Naive thymus-derived CD4-positive, alpha-beta T cell (primary cell): ENCODE measurements around the gene ACER2. TPM values are rescaled to one million over a fixed set of nuclear protein-coding genes. Genes with fewer than 3 reads are reported as not detected.
"Not testable (repeated sequence)": the region's sequence is repeated elsewhere in the genome, so short reads cannot be mapped to it uniquely, and the experiment has no call there.

ENCODE experiments used
- ATAC-seq: fragments of 150-1000 bp; cut with Tn5 transposase; 2 replicates; pipeline ENCODE4 v1.10.0; 2021; ENCODE audit warnings: mild to moderate bottlenecking, moderate library complexity
- CTCF ChIA-PET: fragments of 350-600 bp; sonication (Branson Sonifier 250); formaldehyde crosslinking; loops from one replicate; lab custom pipeline; 2021; ENCODE audit warnings: antibody characterized with exemption; lab: Charles Lee
- POLR2A ChIA-PET: fragments of 350-600 bp; sonication (Branson Sonifier 250); formaldehyde crosslinking; loops from one replicate; lab custom pipeline; 2021; ENCODE audit warnings: antibody characterized with exemption, inconsistent platforms; lab: Charles Lee
- DNase-seq, 9 donors: peaks; one replicate each; pipeline versions ENCODE4 v3.0.0 to v3.0.0-alpha.2; 2020 to 2022; ENCODE audit warnings: mixed read lengths in 1 of 9
- H3K27ac ChIP-seq: one replicate; pipeline ENCODE4 v1.7.0; 2013; ENCODE audit warnings: mild to moderate bottlenecking, low read depth, low read length, moderate library complexity
- H3K27me3 ChIP-seq, 2 donors: one replicate each; pipeline ENCODE4 v1.7.0; 2013; ENCODE audit warnings: low read length in 2 of 2, mild to moderate bottlenecking in 2 of 2, moderate library complexity in 2 of 2; ENCODE audit not compliant: control insufficient read depth in 2 of 2, insufficient read depth in 2 of 2
- H3K36me3 ChIP-seq, 3 experiments: 1 replicate in 2 of 3; 2 replicates in 1 of 3; pipeline ENCODE4 v1.7.0; 2013; ENCODE audit warnings: low read length in 3 of 3, mild to moderate bottlenecking in 3 of 3, moderate library complexity in 1 of 3; ENCODE audit not compliant: insufficient read depth in 3 of 3, control insufficient read depth in 2 of 3
- H3K4me1 ChIP-seq, 2 donors: one replicate each; pipeline ENCODE4 v1.7.0; 2013; ENCODE audit warnings: low read length in 2 of 2, mild to moderate bottlenecking in 2 of 2, moderate library complexity in 1 of 2; ENCODE audit not compliant: control insufficient read depth in 2 of 2, insufficient read depth in 2 of 2
- H3K4me3 ChIP-seq: 2 replicates; pipeline ENCODE4 v1.7.0; 2013; ENCODE audit warnings: mild to moderate bottlenecking, low read length
- H3K9me3 ChIP-seq, 3 experiments: 1 replicate in 2 of 3; 2 replicates in 1 of 3; pipeline ENCODE4 v1.7.0; 2013; ENCODE audit warnings: low read length in 3 of 3; ENCODE audit not compliant: control insufficient read depth in 2 of 3
- H3K27ac Mint-ChIP-seq, 9 donors: one replicate each; pipeline ENCODE4 v1.8.0; 2020 to 2022; ENCODE audit warnings: mixed read lengths in 9 of 9, mild to moderate bottlenecking in 8 of 9, moderate library complexity in 5 of 9, inconsistent platforms in 2 of 9
- H3K27me3 Mint-ChIP-seq, 5 donors: one replicate each; pipeline ENCODE4 v1.8.0; 2021 to 2022; ENCODE audit warnings: mixed read lengths in 5 of 5, mild to moderate bottlenecking in 1 of 5
- H3K36me3 Mint-ChIP-seq, 5 donors: one replicate each; pipeline ENCODE4 v1.8.0; 2020 to 2022; ENCODE audit warnings: mixed read lengths in 5 of 5, mild to moderate bottlenecking in 3 of 5, inconsistent platforms in 1 of 5
- H3K4me1 Mint-ChIP-seq, 7 donors: one replicate each; pipeline ENCODE4 v1.8.0; 2020 to 2022; ENCODE audit warnings: mixed read lengths in 7 of 7, mild to moderate bottlenecking in 3 of 7, inconsistent platforms in 1 of 7
- H3K4me3 Mint-ChIP-seq, 10 donors: one replicate each; pipeline ENCODE4 v1.8.0; 2020 to 2022; ENCODE audit warnings: mild to moderate bottlenecking in 10 of 10, mixed read lengths in 10 of 10, moderate library complexity in 6 of 10, inconsistent platforms in 2 of 10
- H3K9me3 Mint-ChIP-seq, 11 donors: one replicate each; pipeline ENCODE4 v1.8.0; 2020 to 2022; ENCODE audit warnings: mixed read lengths in 11 of 11, mild to moderate bottlenecking in 4 of 11, inconsistent platforms in 1 of 11, moderate library complexity in 1 of 11
- intact Hi-C, 2 donors: fragments of 100-400 bp; cut with micrococcal nuclease; formaldehyde crosslinking; loops; one replicate each; pipeline ENCODE4 v1.15.1; 2023
- polyA plus RNA-seq, 2 donors: library from polyadenylated mRNA; unstranded; fragments of 300-500 nt; fragmentation: Illumina TruSeq; gene quantifications; one replicate each; pipeline ENCODE4 v1.2.3, GENCODE V29; 2021
- total RNA-seq, 6 experiments: library from RNA in 5 of 6; stranded (reverse) in 5 of 6; gene quantifications; 1 replicate in 5 of 6; 2 replicates in 1 of 6; pipeline ENCODE4 v1.2.3 and lab custom pipeline; 2021 to 2026

Gene ACER2
- total and polyA plus RNA-seq, 7 experiments from 2014 or later = 0.31 to 5.7 (median 2.5) TPM

- Mint-ChIP-seq H3K27ac (peak overlapping the region in 5 of 9 donors; percentile 41 to 100 (median 98)), H3K9me3 (peaks cover 0 to 8% (median 0%) of the 10 kb centered on the region in 11 donors), H3K4me3 (peak overlapping the region in 3 of 10 donors; percentile 20 to 92 (median 48)), H3K27me3 (no peaks in the 10 kb centered on the region), H3K4me1 (peaks cover 26 to 44% (median 39%) of the 10 kb centered on the region in 7 donors), H3K36me3 (peaks cover 0 to 41% (median 20%) of the 10 kb centered on the region in 5 donors)
- peaks cover 13 to 24% of the 10 kb centered on the region in 2 donors for H3K4me1 ChIP-seq
- no peak overlapping the region for H3K4me3 ChIP-seq
- no peaks in the 10 kb centered on the region for H3K9me3 ChIP-seq
- DNase-seq = no peak
- intact Hi-C loops = loop anchor here in 1 of 2 donors (2.0 kb wide), 1 partner anchor 83 kb away; no protein-coding TSS in a partner anchor
- no peak for ATAC-seq
- no peak overlapping the region for H3K27ac ChIP-seq
- no peaks in the 10 kb centered on the region for H3K27me3 ChIP-seq
- peaks cover 13 to 23% (median 16%) of the 10 kb centered on the region in 3 experiments for H3K36me3 ChIP-seq
- POLR2A ChIA-PET = interaction anchor here (0.9 kb wide), 1 partner anchor 17 kb away, joined by 3 read pairs; no protein-coding TSS in a partner anchor
- CTCF ChIA-PET = no interaction called here
Observed at GRCh38 chr9:19381656-19382055, 27.2 kb upstream of the ACER2 start.

- DNase-seq, H3K27me3 ChIP-seq, H3K36me3 Mint-ChIP-seq, H3K4me1 ChIP-seq, H3K9me3 ChIP-seq, H3K27ac ChIP-seq, H3K9me3 Mint-ChIP-seq, H3K36me3 ChIP-seq, CTCF ChIA-PET, intact Hi-C loops, H3K4me3 Mint-ChIP-seq, H3K27ac Mint-ChIP-seq, ATAC-seq, H3K4me3 ChIP-seq: not testable (repeated sequence)
- POLR2A ChIA-PET = interaction anchor here (0.7 kb wide), 1 partner anchor 1685 kb away, joined by 3 read pairs; no protein-coding TSS in a partner anchor
- H3K27me3 Mint-ChIP-seq = peaks cover 10 to 18% (median 15%) of the 10 kb centered on the region in 5 donors
- peaks cover 1 to 14% (median 11%) of the 10 kb centered on the region in 7 donors for H3K4me1 Mint-ChIP-seq
Observed at GRCh38 chr9:19385212-19385611, 23.6 kb upstream of the ACER2 start.

- POLR2A ChIA-PET = no interaction called here
- H3K4me3 ChIP-seq = no peak overlapping the region
- intact Hi-C loops = no loop called here
- CTCF ChIA-PET = interaction anchor here (0.8 kb wide), 1 partner anchor 140 kb away, joined by 5 read pairs; no protein-coding TSS in a partner anchor
- no peaks in the 10 kb centered on the region for H3K36me3 ChIP-seq
- no peak overlapping the region for H3K4me3 Mint-ChIP-seq
- H3K9me3 ChIP-seq = no peaks in the 10 kb centered on the region
- DNase-seq (no peak), ATAC-seq (no peak)
- peaks cover 1 to 9% (median 5%) of the 10 kb centered on the region in 7 donors for H3K4me1 Mint-ChIP-seq
- peaks cover 10 to 19% (median 19%) of the 10 kb centered on the region in 5 donors for H3K27me3 Mint-ChIP-seq
- no peaks in the 10 kb centered on the region for H3K27me3 ChIP-seq
- peaks cover 0 to 5% (median 0%) of the 10 kb centered on the region in 11 donors for H3K9me3 Mint-ChIP-seq
- peaks cover 0 to 5% (median 0%) of the 10 kb centered on the region in 5 donors for H3K36me3 Mint-ChIP-seq
- no peak overlapping the region for H3K27ac Mint-ChIP-seq
- H3K27ac ChIP-seq = no peak overlapping the region
- peaks cover 0 to 2% of the 10 kb centered on the region in 2 donors for H3K4me1 ChIP-seq
Observed at GRCh38 chr9:19385786-19386501, 22.9 kb upstream of the ACER2 start.

- Histone ChIP-seq H3K4me3 (no peak overlapping the region), H3K9me3 (no peaks in the 10 kb centered on the region), H3K4me1 (no peaks in the 10 kb centered on the region), H3K27me3 (no peaks in the 10 kb centered on the region), H3K27ac (no peak overlapping the region), H3K36me3 (no peaks in the 10 kb centered on the region)
- H3K4me3 Mint-ChIP-seq = no peak overlapping the region
- no peak overlapping the region for H3K27ac Mint-ChIP-seq
- peaks cover 10 to 22% (median 19%) of the 10 kb centered on the region in 5 donors for H3K27me3 Mint-ChIP-seq
- DNase-seq = no peak
- H3K9me3 Mint-ChIP-seq = peaks cover 0 to 4% (median 0%) of the 10 kb centered on the region in 11 donors
- peaks cover 0 to 3% (median 0%) of the 10 kb centered on the region in 5 donors for H3K36me3 Mint-ChIP-seq
- no peak for ATAC-seq
- peaks cover 0 to 5% (median 0%) of the 10 kb centered on the region in 7 donors for H3K4me1 Mint-ChIP-seq
- ChIA-PET POLR2A (no interaction called here), CTCF (interaction anchor here (0.8 kb wide), 1 partner anchor 141 kb away, joined by 5 read pairs; no protein-coding TSS in a partner anchor)
- intact Hi-C loops = no loop called here
Observed at GRCh38 chr9:19386502-19387044, 22.2 kb upstream of the ACER2 start.

GRCh38 chr9:19387317-19387716 lies 21.5 kb upstream of the ACER2 start:
- no peaks in the 10 kb centered on the region for H3K27me3 ChIP-seq
- no peak for DNase-seq
- intact Hi-C loops = no loop called here
- Mint-ChIP-seq H3K36me3 (peaks cover 0 to 3% (median 0%) of the 10 kb centered on the region in 5 donors), H3K4me1 (peaks cover 0 to 2% (median 0%) of the 10 kb centered on the region in 7 donors), H3K9me3 (peaks cover 0 to 4% (median 0%) of the 10 kb centered on the region in 11 donors), H3K27ac (no peak overlapping the region), H3K4me3 (no peak overlapping the region), H3K27me3 (peaks cover 10 to 22% (median 19%) of the 10 kb centered on the region in 5 donors)
- H3K9me3 ChIP-seq = no peaks in the 10 kb centered on the region
- H3K27ac ChIP-seq = no peak overlapping the region
- ChIA-PET CTCF (no interaction called here), POLR2A (no interaction called here)
- H3K36me3 ChIP-seq = no peaks in the 10 kb centered on the region
- H3K4me3 ChIP-seq = no peak overlapping the region
- no peak for ATAC-seq
- no peaks in the 10 kb centered on the region for H3K4me1 ChIP-seq

- intact Hi-C loops, H3K9me3 Mint-ChIP-seq, H3K27ac ChIP-seq, H3K27me3 ChIP-seq, ATAC-seq, H3K4me1 Mint-ChIP-seq, H3K4me3 ChIP-seq, DNase-seq, H3K4me3 Mint-ChIP-seq, H3K36me3 Mint-ChIP-seq, CTCF ChIA-PET, H3K36me3 ChIP-seq, H3K9me3 ChIP-seq, H3K27ac Mint-ChIP-seq, H3K4me1 ChIP-seq: not testable (repeated sequence)
- POLR2A ChIA-PET = interaction anchor here (1.4 kb wide), 1 partner anchor 10 kb away, joined by 4 read pairs; the partner anchor contains the start of gene RPS6
- peaks cover 10 to 23% (median 19%) of the 10 kb centered on the region in 5 donors for H3K27me3 Mint-ChIP-seq
Observed at GRCh38 chr9:19389539-19389938, 19.3 kb upstream of the ACER2 start.
